CD14-positive monocyte (primary cell): Measurements from ENCODE around the gene CABP7. TPM values are rescaled to one million over a fixed set of nuclear protein-coding genes. Genes with fewer than 3 reads are reported as not detected.

Source experiments
- DNase-seq, 3 donors: peaks; one replicate each; pipeline ENCODE4 v3.0.0-alpha.2; 2011 to 2022
- H2AFZ ChIP-seq: 2 replicates; pipeline ENCODE4 v1.6.0; 2012; ENCODE audit warnings: mild to moderate bottlenecking, low read depth, low read length, inconsistent platforms; ENCODE audit not compliant: insufficient read depth, poor library complexity, severe bottlenecking
- H3K27ac ChIP-seq, 2 donors: 1 replicate in 1 of 2; 2 replicates in 1 of 2; pipeline ENCODE4 v1.5.1; 2012 to 2013; ENCODE audit warnings: low read length in 2 of 2, control low read depth in 1 of 2, inconsistent platforms in 1 of 2, low read depth in 1 of 2, mild to moderate bottlenecking in 1 of 2
- H3K27me3 ChIP-seq, 2 donors: one replicate each; pipeline versions ENCODE4 v1.6.0 to v1.6.1; 2011 to 2013; ENCODE audit warnings: low read length in 2 of 2; ENCODE audit not compliant: control insufficient read depth in 2 of 2, insufficient read depth in 2 of 2
- H3K36me3 ChIP-seq, 2 donors: replicated peaks in 1 of 2; 1 replicate in 1 of 2; 2 replicates in 1 of 2; pipeline versions ENCODE4 v1.5.1 to v1.6.1; 2012 to 2013; ENCODE audit warnings: low read length in 2 of 2, control low read depth in 1 of 2, inconsistent platforms in 1 of 2, mild to moderate bottlenecking in 1 of 2; ENCODE audit not compliant: insufficient read depth in 2 of 2, control insufficient read depth in 1 of 2
- H3K4me1 ChIP-seq, 2 donors: 1 replicate in 1 of 2; 2 replicates in 1 of 2; pipeline versions ENCODE4 v1.5.1 to v1.6.1; 2012 to 2013; ENCODE audit warnings: low read length in 2 of 2, control low read depth in 1 of 2, inconsistent platforms in 1 of 2, mild to moderate bottlenecking in 1 of 2, moderate library complexity in 1 of 2; ENCODE audit not compliant: insufficient read depth in 2 of 2, control insufficient read depth in 1 of 2
- H3K4me2 ChIP-seq: replicated peaks from 2 replicates; pipeline ENCODE3; 2012; ENCODE audit warnings: low read length, moderate library complexity, mild to moderate bottlenecking; ENCODE audit not compliant: poor library complexity, severe bottlenecking; ENCODE audit errors: extremely low read depth
- H3K4me3 ChIP-seq, 3 experiments: fragments of 200-600 bp in 1 of 3; sonication (generic) in 1 of 3; replicated peaks in 1 of 3; 1 replicate in 2 of 3; 2 replicates in 1 of 3; pipeline ENCODE4 v1.5.1; 2011 to 2013; ENCODE audit warnings: low read length in 3 of 3, mild to moderate bottlenecking in 3 of 3, control low read depth in 2 of 3, low read depth in 2 of 3, inconsistent platforms in 1 of 3, moderate library complexity in 1 of 3
- H3K79me2 ChIP-seq: 2 replicates; pipeline ENCODE4 v1.6.0; 2012; ENCODE audit warnings: mild to moderate bottlenecking, control low read depth, inconsistent platforms, low read length, moderate library complexity; ENCODE audit not compliant: insufficient read depth
- H3K9ac ChIP-seq: 2 replicates; pipeline ENCODE4 v1.6.0; 2017; ENCODE audit warnings: low read length, mild to moderate bottlenecking; ENCODE audit not compliant: insufficient read depth, poor library complexity, severe bottlenecking
- H3K9me3 ChIP-seq, 2 donors: replicated peaks in 1 of 2; 1 replicate in 1 of 2; 2 replicates in 1 of 2; pipeline versions ENCODE4 v1.5.1 to v1.6.1; 2012 to 2013; ENCODE audit warnings: low read length in 2 of 2, control low read depth in 1 of 2; ENCODE audit not compliant: control insufficient read depth in 1 of 2, insufficient read depth in 1 of 2
- H4K20me1 ChIP-seq: 2 replicates; pipeline ENCODE4 v1.6.0; 2012; ENCODE audit warnings: mild to moderate bottlenecking, low read length, control low read depth, moderate library complexity; ENCODE audit not compliant: insufficient read depth
- H3K27ac Mint-ChIP-seq, 7 donors: one replicate each; pipeline ENCODE4 v1.8.0; 2020; ENCODE audit warnings: mild to moderate bottlenecking in 7 of 7, mixed read lengths in 7 of 7, moderate library complexity in 6 of 7, inconsistent platforms in 2 of 7
- H3K27me3 Mint-ChIP-seq, 3 donors: one replicate each; pipeline ENCODE4 v1.8.0; 2021 to 2022; ENCODE audit warnings: low read depth in 3 of 3, mild to moderate bottlenecking in 3 of 3, mixed read lengths in 3 of 3, moderate library complexity in 3 of 3, inconsistent platforms in 1 of 3
- H3K36me3 Mint-ChIP-seq, 2 donors: one replicate each; pipeline ENCODE4 v1.8.0; 2020; ENCODE audit warnings: mixed read lengths in 2 of 2, inconsistent platforms in 1 of 2, mild to moderate bottlenecking in 1 of 2
- H3K4me1 Mint-ChIP-seq: one replicate; pipeline ENCODE4 v1.8.0; 2020; ENCODE audit warnings: mild to moderate bottlenecking, mixed read lengths
- H3K4me3 Mint-ChIP-seq, 2 donors: one replicate each; pipeline ENCODE4 v1.8.0; 2020; ENCODE audit warnings: mild to moderate bottlenecking in 2 of 2, mixed read lengths in 2 of 2, moderate library complexity in 1 of 2
- H3K9me3 Mint-ChIP-seq, 7 donors: one replicate each; pipeline ENCODE4 v1.8.0; 2020 to 2022; ENCODE audit warnings: mixed read lengths in 7 of 7, mild to moderate bottlenecking in 6 of 7, moderate library complexity in 6 of 7, inconsistent platforms in 2 of 7
- CTCF ChIP-seq: fragments of 200-600 bp; IDR thresholded peaks from one replicate; pipeline ENCODE4 v1.8.0; 2022; ENCODE audit warnings: antibody characterized with exemption, mild to moderate bottlenecking
- WGBS: methylation state at CpG from one replicate; pipeline ENCODE4 v1.1.5; 2013; ENCODE audit warnings: missing lambda C conversion rate; ENCODE audit not compliant: insufficient coverage; 5-methylcytosine and 5-hydroxymethylcytosine counted together
- intact Hi-C, 2 donors: fragments of 100-400 bp; cut with micrococcal nuclease; formaldehyde crosslinking; loops; one replicate each; pipeline versions ENCODE4 v1.15.0 to v1.15.1; 2023
- polyA plus RNA-seq, 3 donors: library from polyadenylated mRNA; depleted of rRNA in 1 of 3; unstranded in 2 of 3; stranded (reverse) in 1 of 3; fragments of 300-500 nt in 2 of 3; fragments of >200 nt in 1 of 3; fragmentation: Illumina TruSeq in 2 of 3; gene quantifications; 1 replicate in 2 of 3; 2 replicates in 1 of 3; pipeline ENCODE4 v1.2.3, GENCODE V29; 2012 to 2021

The CABP7 gene
- polyA plus RNA-seq, 3 donors = 0.11 to 0.14 TPM; not detected in 1

GRCh38 chr22:29715705-29716104 lies 4.1 kb upstream of the CABP7 start:
- TF ChIP-seq CTCF = no peak
- peaks cover 31 to 60% (median 44%) of the 10 kb centered on the region in 3 donors for H3K27me3 Mint-ChIP-seq

GRCh38 chr22:29716814-29717545 lies 2.8 kb upstream of the CABP7 start:
- H3K4me1 Mint-ChIP-seq = no peaks in the 10 kb centered on the region
- no peak overlapping the region for H3K9ac ChIP-seq
- H3K9me3 ChIP-seq = peaks cover 0 to 5% of the 10 kb centered on the region in 2 donors
- TF ChIP-seq CTCF = no peak
- no peak for DNase-seq
- H3K27ac ChIP-seq = no peak overlapping the region
- no peak overlapping the region for H3K4me2 ChIP-seq
- intact Hi-C loops = no loop called here
- no peaks in the 10 kb centered on the region for H3K36me3 ChIP-seq
- no peak overlapping the region for H3K27ac Mint-ChIP-seq
- no peaks in the 10 kb centered on the region for H4K20me1 ChIP-seq
- peaks cover 38 to 68% (median 56%) of the 10 kb centered on the region in 3 donors for H3K27me3 Mint-ChIP-seq
- peaks cover 0 to 11% (median 2%) of the 10 kb centered on the region in 7 donors for H3K9me3 Mint-ChIP-seq
- 80% methylated on average over 12 of the region's 16 CpGs for WGBS
- no peaks in the 10 kb centered on the region for H3K79me2 ChIP-seq
- H3K4me3 Mint-ChIP-seq = peak overlapping the region in 1 of 2 donors; percentile 64
- H3K4me1 ChIP-seq = no peaks in the 10 kb centered on the region
- H2AFZ ChIP-seq = no peak overlapping the region
- H3K27me3 ChIP-seq = peaks cover 16 to 32% of the 10 kb centered on the region in 2 donors
- H3K36me3 Mint-ChIP-seq = no peaks in the 10 kb centered on the region
- H3K4me3 ChIP-seq = no peak overlapping the region

More at GRCh38 chr22:29715705-29716104, 4.1 kb upstream of the CABP7 start:
- Mint-ChIP-seq H3K9me3 (peaks cover 0 to 11% (median 2%) of the 10 kb centered on the region in 7 donors), H3K4me1 (no peaks in the 10 kb centered on the region), H3K27ac (no peak overlapping the region), H3K4me3 (peak overlapping the region in 1 of 2 donors; percentile 54), H3K36me3 (no peaks in the 10 kb centered on the region)
- Histone ChIP-seq H3K27ac (no peak overlapping the region), H2AFZ (no peak overlapping the region), H3K4me2 (no peak overlapping the region), H3K36me3 (no peaks in the 10 kb centered on the region), H3K9ac (no peak overlapping the region), H3K27me3 (peaks cover 12 to 22% of the 10 kb centered on the region in 2 donors), H3K4me1 (no peaks in the 10 kb centered on the region), H4K20me1 (no peaks in the 10 kb centered on the region), H3K4me3 (no peak overlapping the region), H3K9me3 (peaks cover 0 to 5% of the 10 kb centered on the region in 2 donors), H3K79me2 (no peaks in the 10 kb centered on the region)
- no peak for DNase-seq
- WGBS = 90% methylated on average over 2 of the region's 5 CpGs
- intact Hi-C loops = no loop called here
